DMS153 treated with DMSO at 0.1 percent for 48 hours (cell line): ENCODE data around the gene DUSP9.

Source experiments
- DNase-seq: peaks from one replicate; lab custom pipeline; 2025; ENCODE audit not compliant: unreplicated experiment; lab: John Stamatoyannopoulos, UW

DUSP9 gene

DNA sequence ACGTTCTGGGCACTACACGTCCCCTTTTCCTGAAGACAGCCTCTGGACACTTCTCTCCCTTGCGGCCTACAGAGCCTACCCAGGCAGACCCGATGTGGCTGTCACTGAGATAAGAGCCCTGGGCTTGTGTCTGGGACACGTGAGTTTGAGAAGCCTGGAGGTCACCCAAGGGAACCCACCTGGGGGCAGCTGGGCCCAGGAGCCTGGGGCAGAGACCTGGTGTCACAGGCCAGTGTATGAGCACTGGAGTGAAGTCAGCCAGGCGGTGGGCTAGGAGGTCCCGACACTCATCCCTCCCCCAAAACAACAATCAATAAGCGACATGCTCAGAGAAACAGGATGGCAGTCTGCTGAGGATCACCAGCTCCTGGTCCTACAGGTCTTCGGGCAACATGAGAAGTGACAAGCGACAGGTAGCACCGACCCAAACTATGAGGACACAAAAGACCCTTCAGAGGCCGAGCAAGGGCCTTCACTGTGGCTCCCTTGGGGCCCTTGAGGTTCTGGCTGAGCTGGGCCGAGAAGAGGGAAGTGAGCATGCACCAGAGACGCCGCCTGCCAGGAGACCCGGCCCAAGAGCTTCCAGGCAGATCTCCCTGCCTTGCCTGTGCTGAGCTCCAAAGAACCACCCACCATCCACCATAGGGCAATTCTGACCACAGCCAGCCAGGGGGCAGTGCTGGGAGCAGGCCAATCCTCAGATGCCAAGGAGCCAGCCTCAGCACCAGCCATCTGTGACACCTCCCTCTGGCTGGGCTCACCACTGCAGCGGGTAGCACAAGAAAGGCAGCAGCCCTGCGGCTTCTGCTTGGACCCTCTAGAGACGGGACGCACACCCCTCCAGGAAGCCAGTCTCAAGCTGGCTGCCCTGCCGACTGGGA is 11.0 kb upstream of the DUSP9 start:
- DNase-seq = no peak

DNA sequence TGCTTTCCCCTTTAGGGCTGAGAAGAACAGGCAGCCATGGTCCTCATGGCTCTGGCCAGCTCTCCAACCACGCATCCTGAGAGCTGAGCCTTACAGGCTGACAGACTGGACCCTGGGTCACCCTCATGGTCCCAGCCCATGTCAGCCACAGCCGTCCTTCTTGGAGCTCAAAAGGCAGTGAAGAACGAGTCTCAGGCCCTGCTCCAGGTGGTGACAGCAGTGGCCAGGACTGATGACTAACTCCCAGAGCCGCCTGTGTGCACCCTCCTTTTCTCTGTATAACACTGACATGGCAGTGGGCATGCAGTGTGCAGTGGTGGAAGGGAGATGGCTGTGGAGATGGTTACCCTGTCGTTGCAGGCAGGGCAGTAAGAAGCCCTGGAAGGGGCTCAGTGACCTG is 10.3 kb upstream of the DUSP9 start:
- DNase-seq = no peak

DNA sequence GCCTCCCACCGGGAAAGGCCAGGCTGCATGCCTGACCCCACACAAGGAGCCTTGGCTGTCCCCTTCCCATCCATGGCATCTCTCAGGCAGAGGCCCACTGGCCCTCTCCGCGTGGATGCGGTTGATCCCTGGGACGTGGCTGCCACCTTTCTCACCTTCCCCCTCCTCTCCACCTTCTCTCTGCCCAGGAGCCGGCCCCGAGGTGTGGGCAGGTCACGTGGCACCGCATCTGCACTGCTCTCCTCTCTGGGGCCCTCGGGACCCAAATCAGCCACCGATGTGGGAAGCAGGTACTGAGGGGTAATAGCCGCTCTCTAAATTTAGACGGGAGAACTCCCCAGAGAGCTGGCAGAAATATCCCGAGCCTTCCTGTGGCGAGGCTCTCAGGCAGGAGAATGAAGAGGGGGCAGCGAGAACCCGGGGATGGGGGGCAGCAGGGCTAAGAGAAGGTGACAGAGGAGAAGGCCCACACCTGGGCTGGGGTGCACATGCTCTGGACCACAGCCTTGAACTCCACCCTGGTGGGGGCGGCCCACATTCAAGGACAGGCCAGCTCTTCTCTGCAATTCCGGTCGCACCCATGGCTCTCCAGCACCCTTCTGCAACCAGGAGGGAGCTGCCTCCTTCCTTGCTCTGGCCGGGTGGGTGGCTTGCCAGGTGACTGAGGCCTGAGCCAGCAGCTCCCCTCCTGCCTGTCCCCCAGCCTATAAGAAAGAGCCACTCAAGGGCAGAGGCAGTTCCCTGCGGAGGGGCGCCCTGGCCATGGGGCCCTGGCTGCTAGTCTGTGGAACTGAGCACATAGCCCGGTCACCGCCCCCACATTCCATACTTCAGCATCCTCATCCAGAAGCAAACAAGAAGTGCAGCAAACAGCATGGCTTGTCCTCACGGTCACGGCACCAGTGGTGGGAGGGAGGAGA is 9.6 kb upstream of the DUSP9 start:
- no peak for DNase-seq

DNA sequence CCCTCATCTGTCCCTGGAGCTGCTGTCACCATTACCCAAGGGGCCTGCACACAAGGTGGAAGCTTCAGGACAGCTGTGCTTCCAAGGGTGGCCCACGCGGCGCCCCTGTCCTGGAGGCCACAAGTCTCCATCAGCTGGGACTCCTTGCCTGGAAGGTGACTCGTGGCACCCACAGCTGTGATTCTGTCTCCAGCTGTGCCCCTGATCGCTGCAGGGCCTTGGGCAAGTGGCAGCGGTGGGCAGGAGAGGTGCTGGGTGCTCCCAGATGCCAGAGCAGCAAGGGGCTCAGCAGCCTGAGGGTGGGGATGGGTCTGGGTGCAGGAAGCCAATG is 9.0 kb upstream of the DUSP9 start:
- DNase-seq = no peak

DNA sequence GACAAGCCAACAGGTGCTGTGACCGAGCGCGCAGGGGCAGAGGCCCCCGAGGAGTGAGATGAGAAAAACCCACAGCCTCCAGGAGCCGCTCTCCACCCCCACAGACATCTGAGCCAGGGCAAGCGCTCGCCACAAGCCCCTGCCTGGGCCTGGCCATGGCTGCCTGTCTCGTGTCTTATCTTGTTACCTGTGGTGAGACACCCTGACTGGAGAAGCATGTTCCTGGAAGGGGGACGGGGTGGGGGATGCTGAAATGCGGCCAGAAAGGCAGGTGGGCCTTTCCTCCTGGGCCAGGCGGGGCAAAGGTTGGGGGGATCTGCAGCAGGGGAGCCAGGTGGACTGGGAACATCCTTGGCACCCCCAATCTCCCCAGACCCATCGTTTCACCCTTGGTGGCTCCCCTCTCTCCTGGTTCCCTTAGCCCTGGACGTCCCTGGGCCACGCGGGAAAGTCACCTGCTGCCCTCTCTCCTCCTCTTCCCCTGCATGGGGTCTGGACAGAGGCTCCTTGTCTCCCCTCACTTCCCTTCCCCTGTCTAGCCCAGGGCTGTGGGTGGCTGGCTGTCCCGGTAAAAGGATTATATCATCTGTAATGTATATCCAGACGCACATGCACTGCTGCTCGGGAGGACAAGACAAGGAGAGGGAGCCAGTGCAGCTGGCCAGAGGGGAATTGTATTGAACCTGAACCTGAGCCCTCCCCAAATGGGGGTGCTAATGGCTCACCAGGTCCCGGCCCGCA is 8.4 kb upstream of the DUSP9 start:
- no peak for DNase-seq

DNA sequence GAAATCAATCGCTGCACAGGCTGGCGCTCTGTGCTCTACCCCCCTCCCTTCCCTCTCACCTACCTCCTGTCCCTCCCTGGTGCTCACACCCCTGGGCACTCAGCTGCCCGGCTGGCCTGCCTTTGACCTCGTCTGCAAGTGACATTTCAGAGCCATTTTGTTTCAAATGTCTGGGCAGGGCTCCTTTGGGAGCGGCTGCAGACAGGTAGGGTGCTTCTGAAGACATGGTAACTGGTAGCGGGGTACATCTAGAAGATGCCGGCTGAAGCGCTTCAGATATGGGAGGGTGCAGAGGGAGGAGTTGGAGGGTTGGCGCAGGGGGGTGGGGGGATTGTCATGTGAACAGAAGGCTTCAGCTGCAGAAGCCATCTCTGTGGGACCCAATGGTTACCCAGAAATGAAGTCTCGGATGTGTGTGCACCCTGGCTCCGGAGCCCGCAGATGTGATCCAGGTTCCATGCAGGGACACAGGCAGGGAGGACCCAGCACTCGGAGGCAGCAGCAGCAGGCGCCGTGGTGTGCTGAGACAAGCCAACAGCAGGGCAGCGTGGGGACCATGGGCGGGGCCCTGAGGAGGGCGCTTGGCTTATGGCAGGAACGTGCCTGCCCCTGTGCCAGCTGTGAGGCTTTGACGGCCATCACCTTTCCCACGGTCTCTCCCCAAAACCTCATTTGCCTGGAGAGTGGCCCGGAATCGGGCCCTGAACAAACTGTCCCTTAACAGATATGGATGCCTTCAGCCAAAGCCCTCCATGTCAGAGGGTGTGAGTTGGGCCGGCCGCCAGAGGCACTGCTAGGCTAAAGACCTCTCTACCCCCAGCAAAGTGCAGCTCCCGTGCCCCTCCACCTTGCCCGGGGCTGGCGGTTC is 7.6 kb upstream of the DUSP9 start:
- no peak for DNase-seq

DNA sequence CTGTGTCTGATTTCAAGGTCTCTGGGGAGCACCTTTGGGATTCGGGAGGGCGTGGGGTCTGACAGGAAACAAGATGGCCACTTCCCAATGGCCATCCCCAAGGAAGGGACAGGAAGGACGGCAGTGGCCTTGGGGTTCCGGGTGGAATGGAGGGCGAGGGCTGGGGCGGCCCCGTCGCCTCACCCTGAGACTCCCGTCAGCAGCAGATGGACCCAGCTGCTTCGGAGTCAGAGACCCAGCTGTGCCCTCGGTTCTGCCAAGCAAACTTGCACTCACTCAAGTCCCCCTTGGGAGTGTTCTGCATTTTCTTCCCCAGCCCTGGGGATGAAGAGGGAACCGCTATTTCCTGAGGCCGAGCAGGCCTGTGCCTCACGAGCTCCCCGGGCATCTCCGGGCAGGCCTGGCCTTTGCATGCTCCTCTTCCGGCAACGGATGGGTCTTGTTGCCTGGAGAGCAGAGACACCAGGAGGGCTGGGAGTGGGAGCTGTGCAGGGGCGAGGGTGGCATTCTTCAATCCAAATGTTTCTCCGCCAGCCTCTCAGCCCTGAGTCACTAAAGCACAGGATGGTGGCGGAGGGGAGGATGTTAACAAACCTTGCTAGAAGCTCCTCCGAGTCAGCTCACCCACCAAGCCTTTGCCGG is 6.8 kb upstream of the DUSP9 start:
- DNase-seq = no peak

DNA sequence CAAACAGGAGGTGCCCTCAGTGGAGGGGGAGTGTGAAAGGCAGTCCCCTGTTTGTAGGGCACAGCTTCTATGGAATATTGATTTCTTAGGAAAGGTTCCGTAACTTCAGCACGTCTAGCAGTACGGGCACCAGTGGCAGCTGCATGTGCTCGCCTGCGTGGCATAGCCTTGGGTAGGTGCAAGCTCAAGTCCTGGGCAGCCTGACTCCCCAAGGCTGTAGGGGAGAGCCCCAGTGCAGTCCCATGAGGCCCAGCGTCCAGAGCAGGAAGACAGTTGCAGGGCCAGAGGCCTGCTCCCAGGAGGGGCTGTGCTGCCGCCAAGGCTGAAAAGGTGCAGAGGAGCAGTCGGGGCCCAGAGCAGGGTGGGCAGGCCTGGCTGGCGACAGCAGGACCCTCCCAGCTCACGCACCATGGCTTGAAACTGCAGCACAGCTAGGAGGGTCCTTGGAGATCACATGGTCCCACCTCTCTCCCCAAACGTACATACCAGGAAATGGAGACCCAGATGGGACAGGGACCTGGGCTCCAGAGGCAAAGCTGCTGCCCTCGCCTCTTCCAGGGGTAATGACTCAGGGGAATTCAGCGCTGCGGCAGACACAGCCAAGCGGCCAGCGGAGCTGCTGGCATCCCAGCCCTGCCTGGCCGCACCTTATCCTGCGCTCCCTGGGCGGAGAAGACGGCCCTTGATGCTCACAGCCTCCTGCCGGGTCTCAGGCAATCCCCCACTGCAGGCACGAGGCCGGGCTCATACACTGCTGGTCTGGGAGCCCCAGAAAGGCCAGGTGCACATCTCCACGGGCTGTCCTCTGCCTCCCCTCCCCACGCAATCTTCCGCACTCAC is 6.0 kb upstream of the DUSP9 start:
- no peak for DNase-seq

DNA sequence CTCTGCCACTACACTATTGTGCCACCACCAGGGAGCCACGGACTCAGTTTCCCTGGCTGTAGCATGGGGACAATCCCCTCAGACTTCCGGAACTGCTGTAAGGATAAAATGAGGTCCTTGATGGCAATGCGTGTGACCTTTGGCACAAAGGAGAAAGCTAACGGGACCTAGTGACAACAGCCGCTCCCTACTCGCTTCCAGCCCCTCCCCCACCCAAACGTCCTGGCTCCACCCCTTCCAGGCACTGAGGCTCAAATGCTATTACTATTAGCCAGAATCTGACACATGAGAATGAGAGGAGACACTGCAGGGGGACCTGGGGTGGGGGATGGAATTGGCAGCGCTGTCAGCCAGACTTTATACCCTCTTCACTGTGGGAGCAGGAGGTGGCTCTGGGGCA is 5.4 kb upstream of the DUSP9 start:
- no peak for DNase-seq

DNA sequence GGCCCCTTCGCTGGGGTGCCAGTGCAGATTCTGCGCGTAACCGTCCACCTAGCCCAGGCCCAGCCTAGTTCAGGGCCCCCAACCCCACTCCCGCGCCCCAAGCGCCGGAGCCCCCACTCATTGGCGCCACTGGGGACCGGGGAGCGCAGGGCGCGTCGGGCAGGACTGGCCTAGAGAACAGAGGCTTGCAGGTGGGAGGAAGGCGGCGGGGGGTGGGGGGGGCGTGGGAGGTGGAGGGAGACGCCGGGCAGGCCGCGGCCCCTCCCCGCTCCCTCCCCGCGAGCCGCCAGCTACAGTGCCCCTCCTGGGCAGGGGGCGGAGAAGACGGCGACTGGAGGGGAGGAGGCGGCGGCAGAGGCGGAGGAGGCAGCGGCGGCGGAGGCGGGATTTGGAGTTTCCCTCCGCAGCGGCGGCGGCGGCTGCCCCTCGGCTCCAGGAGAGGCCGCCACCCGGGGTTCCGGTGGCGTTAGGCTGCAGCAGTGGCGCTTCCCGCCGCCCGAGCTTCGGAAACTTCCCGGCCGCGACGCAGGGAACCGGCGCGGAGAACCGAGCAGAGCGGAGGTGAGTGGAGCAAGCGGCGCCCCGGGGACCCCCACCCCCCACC is 4.8 kb upstream of the DUSP9 start:
- DNase-seq = no peak

DNA sequence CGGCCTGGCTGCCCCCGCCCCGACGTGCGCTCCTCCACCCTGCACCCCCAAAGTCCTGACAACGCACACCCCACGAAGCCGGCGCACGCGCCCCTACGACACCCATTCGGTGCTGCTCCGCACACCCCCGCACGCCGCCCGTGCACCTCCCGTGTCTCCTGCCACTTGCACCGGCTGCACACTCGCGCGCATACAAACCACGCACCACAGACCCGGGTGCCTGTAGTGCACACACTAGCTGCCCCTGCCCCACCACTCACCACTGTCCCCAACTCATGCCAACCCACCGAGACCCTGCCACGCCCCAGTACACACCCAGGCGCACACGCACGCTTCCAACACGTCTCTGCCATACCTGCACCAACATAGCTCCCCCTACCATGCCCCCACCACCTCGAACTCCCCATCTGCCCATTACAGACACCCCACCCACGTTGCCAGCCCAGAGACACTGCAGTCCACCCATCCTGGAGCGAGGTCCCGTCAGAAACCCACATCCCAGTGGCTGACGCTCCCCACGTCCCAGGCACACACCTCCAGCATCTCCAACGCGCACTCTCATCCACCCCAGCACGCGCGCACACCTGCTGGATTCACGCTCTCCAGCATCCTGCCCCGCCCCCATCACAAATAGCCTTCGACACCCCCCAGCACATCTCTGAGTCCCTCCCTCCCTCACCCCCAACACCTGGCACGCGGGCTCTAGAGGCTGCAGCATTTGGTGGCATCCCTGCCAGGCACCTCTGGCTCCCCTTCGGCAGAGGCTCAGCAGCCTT is 4.2 kb upstream of the DUSP9 start:
- DNase-seq = no peak

DNA sequence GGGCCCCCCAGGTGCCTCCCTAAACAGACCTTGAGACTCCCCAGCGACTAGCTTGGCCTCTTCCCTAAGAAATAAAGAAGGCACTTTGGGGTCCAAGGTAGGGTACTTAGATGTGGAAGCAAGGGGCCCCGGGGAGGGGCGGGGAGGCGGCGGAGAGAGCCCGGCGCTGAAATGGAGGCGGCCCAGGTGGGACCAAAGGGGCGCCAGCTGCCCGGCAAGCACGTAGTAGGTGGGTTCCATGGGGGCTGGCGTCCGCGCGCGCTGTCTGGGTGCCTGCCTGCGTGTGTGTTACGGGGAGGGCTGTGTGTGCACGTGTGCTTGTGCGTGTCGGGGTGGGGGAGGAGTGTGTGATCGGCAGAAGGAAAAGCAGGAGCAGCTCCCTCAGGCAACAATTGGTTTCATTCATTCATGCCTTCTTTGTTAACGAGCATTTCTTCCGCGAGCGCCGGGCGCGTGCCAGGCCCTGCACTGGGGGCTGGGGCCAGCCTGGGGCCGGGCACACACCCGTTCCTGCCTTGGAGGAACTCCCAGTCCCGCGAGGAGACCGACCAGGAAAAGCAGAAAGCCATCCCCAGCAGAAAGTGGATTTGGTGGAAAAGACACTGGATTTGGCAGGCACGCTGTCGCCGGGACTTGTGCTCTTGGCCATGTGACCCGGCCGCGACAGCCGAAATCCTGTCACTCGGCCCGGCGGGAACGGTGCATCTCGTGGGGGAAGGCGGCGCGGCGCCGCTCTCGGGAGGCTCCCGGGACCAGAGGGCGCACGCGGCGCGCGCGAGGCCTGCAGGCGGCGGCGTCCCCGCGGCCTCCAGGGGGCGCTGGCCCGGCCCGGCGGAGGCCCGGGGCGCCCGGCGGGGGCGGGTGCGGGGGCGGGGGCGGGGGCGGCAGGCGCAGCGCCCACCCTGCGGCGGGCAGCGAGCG is 3.3 kb upstream of the DUSP9 start:
- no peak for DNase-seq

DNA sequence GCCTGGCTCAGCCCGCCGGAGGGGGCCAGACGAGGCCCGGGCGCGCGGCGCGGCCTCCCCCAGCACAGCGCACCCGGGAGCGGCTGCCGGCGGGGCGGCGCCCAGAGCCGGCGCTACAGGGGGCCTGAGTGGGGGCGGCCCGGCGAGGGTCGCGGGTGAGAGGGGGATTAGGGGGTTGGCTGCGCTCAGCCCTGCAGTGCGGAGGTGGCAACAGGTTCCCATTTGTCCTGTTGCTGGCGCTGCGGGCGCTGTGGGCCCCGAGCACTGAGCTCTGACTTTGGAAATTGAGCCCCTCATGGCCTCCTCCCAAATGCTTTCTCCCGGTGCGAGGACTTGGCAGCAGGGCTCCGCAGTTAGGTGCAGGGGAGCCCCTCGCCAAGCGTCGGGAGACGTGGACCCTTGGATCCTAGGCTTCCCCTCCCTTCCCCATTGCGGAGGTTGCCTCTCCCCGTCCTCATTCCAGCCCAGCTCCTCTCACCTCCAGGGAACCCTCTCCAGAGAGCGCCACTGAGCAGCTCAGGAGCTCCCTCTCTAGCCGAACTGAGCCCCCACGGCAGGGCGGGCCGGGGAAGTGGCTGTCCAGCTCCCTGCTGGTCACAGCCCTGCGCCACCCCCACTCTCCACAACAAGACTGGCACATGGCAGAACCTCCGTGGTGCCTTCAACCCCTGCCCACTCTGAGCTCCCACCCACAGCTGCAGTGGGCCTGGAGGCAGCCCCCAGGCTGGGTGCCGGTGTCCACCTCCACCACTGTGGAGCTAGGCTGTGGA is 2.5 kb upstream of the DUSP9 start:
- no peak for DNase-seq

DNA sequence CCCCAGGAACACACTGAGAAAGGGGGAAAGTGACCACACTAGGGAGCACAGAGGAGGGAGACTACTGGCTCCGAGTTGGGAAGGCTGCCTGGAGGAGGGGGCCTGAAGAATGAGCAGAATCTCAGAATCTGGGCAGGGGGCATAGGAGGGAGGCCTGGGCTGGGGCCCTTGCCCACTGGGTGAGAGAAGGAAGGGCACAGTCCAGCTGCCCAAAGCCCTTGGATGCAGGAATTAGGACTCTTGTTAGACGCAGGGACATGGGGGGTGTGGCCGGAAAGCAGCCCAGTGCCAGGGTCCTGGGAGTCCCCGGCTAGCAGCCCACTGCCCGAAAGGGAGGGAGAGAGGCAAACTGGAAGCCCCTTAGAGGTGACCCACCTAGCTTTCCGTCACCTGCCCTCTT is 1.9 kb upstream of the DUSP9 start:
- no peak for DNase-seq

DNA sequence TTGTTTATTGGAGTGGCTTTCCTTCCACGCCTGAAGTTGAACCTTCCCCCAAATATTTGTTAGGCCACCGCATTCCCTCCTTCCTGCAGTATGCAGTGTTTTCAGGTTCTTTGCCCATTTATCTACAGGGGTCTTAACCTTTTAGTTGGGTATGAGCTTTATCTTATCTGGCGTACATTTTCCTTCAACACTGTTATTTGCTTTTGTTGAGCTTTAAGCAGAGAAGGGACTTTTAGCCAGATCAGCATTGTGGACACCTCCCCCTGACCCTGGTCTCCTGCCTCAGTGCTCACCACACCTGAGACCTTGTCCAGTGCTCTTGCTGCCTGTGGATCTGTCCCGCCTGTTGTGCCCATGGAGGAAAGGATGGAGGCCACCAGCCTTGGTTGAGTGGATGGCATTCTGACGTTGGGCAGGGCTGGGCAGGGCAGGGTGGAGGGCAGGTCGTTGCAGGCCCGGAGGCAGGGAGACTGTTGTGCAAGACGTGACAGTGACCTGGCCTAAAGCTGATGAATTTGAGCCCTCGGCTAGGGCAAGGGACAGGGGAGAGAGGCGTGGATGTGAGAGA is 998 bp upstream of the DUSP9 start:
- no peak for DNase-seq
